GM18505 (cell line): ENCODE data around the gene UBE2E2.

Experiments
- ATAC-seq: cut with Tn5 transposase; IDR thresholded peaks from one replicate; pipeline ENCODE4 v1.9.1; 2021; ENCODE audit not compliant: unreplicated experiment
- POLR2A ChIP-seq: IDR thresholded peaks from 4 replicates; pipeline ENCODE4 v1.6.1; 2011; ENCODE audit warnings: borderline replicate concordance; ENCODE audit not compliant: insufficient read depth, insufficient read length; ENCODE audit errors: extremely low read depth

Gene UBE2E2

DNA sequence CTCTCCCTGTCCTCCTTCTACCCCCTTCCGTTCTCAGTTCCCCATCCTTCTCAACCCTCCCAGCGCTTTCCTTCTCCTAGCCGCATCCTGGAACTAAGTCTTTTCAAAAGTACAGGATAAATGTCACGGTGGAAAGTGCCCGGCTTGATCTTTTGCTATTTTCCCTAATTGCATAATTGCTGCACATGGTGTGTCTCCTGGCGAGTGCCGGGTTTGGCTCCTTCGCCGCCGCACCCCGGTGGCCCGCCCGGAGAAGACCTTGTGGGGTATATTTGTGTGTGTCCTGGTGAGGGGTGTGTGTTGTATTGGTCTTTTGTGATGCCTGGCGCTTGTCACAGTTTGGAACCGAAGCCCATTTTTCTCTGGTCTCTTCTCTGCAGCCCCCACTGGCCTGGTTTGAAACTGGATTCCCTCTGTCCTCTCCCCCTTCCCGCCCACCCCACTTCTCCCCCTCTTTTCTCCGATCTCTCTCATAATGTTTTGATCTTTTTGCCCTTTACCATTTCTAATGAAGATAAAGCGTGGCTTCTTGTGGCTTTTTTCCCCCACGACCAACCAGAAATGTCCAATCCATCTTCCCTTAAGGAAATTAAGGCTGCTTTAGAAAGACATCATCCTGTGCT, 692 bp downstream of the UBE2E2 start:
- no peak for TF ChIP-seq POLR2A
- no peak for ATAC-seq

DNA sequence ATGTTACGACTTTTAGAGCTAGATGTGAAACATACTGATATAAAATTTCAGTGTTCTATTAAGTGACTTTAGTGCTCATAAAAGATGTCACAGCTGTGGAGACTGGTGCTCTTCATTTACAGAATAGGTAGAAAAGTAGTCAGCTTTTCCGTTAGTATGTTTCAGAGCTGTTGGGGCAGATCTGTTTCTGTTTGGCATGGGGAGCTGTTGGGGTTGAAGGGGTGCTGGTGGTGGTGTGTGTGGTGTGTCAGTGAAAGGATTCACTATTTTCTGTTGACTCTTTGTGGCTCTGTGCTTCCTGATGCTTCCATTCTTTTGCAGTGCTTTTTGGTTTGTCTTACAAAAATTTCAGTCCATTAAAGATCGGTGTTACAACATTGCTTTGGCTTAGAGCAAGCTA, 3.2 kb downstream of the UBE2E2 start:
- ATAC-seq, result no peak
- no peak for TF ChIP-seq POLR2A

DNA sequence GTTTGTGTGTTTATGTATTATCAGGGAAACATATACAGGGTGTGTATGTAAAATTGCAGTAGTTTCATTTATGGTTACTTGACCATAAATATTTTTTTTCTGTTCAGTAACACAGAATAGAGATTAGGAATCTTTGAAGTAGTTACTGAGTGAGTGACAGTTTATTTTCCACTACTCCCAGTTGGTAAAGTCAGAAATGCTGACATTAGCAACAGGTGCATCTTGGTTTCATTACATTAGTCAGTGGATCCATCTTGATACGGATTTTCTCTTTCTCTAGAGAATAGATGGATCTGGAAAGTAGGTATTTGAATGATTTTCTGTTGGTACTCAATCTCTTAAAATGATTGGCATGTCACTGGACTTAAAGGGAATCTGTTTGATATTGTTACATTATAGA, 6.0 kb downstream of the UBE2E2 start:
- TF ChIP-seq POLR2A, result no peak
- no peak for ATAC-seq

DNA sequence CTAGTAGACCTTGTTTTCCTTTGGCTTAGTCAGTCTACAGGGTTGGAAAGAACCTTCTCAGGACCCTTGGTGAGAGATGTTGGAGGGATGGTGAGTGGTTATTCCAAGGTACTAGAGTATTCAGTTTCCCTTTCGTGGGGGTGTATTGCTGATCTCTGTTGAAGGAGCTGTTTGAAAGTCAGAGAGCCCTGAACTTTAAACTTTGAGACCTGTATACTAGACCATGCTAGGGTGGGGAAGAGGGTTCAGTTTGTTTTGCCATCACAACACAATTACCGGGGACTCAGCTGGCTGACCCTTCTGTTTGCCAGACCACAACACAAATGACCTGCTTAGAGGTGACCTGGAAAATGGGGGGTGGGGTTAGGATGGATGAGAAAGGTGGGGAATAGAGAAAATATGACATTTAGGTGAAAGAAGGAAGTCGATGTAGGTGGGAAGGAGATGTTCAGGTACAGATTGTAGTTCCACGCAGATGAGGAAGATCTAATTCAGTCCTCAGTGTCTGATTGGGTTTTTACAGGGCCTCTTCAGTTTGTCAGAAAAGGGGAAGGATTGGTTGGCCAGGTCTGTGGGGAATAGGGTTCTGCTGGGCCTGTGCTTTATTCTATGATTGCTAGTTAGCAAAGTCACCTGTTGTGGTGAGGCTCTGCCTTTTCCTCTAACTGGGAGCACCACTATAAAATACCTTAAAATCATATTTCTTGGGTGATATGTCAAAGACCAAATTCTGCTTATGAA, 6.8 kb downstream of the UBE2E2 start:
- ATAC-seq, result no peak
- TF ChIP-seq POLR2A, result no peak

DNA sequence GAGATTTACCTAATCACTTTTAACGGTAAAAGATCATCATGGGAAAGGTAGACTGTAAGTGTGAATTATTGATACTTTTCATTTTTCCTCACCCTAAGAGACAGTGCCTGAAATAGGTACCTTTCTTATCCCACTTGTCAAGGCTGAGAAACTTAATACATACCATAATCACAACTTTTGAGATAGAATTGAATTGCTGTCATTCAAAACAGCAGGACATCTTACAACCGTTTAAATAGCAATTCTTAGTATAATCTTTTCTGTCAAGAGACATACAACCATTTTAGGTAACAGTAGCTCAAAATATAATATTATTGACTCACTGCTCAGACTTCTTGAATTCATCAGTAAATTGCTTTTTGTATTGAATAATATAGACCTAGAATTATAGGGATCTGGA, 10.7 kb downstream of the UBE2E2 start:
- no peak for ATAC-seq
- TF ChIP-seq POLR2A, result no peak

DNA sequence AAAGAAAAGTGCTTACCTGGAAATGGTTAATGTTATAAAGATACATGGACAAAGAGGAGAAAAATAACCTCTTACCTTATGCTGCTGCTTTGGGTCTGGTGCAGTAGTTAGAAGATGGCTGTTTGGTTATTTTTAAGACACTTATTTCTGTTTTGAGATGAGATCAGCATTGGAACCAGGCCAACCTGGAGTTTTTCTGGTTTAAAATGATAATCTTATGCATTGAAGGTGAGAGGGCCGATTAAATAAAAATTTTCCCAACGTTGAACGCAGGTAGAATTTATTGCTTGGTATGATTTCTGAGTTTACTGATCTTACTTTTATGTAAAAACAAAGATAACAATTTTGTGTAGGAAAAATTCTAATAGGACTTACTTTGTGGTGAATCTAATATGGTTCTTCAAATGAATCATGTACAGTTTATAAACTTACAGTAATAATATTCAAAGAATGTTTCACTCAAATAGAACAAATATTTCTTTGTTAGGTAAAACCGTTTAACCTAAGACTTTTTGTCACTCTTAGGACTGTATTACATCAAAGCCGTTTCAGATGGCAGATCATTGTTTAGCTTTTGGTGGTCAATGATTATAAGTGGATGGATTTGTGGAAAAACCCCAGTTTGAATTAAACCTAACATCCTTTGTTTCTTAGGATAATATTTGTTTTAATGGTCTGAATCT, 14.9 kb downstream of the UBE2E2 start:
- no peak for ATAC-seq
- no peak for TF ChIP-seq POLR2A

DNA sequence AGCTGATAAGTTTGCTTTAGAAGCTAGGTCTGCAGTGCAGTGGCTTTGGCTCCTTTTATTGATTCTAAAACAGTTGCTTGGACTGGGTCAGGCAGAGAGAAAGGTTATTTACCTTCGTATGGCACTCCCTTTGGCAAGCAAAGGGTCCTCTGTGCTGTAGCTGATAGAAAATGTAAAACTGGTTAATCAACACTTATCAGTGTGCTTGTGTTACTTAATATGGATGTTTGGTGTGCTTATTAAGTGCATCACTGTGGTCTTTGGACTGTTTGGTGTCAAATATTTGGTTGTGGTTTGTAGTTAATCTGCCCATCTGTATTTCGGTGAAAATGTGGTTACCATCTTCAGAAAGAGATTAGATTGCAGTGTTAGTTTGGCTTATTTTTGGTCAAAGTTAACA, 16.0 kb downstream of the UBE2E2 start:
- ATAC-seq, result peak; percentile 45
- no peak for TF ChIP-seq POLR2A

DNA sequence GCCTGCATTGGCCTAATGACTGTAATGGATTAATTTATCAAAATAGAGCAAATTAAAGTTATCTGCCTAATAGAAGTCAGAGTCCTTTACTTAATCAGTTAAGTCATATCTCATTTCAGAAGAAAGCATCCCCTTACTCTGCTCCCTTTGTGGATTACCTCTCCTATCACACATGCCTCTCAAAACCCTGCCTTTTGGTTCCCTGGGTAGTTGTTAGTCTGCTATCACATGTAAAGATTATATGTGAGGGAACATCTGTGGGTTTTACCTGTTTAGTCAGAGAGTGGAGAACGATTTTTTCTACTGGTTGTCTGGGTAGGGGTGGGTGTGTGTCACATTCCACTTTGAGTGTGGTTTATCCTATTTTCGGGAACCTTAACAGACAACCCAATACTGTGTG, 16.4 kb downstream of the UBE2E2 start:
- peak; percentile 43 for ATAC-seq
- no peak for TF ChIP-seq POLR2A

DNA sequence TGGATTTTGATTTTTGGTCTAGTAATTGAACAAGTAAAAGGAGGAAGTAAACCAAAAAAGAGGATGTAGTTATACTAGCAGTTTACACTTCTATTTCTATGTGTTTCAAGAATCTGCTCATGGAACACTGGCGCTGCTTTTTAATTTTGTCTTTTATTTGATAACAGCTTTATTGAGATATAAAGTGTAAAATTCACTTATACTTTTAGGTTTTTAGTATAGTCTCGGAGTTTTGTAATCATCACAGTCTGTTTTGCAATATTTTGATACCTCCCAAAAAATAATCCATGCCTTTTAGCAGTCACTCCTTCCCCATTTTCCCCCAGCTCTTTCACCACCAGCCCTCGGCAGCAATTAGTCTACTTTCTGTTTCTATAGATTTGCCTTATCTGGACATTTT, 18.0 kb downstream of the UBE2E2 start:
- ATAC-seq, result no peak

DNA sequence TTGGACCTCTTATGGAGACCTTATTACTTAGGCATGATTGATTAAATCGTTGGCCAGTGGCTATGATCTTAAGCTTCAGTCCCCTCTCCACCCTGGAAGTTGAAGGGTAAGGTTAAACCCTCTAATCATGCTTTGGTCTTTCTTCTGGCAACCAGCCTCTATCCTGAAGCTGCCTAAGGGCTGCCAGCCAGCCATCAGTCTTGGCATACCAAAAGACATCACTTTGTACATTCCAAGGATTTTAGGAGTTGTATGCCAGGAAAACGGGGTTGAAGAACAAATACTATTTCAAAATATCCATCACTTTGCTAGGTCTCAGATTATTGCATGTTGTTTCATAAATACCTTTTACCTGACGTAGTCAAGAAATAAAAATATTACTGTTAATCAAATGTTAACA, 28.9 kb downstream of the UBE2E2 start:
- ATAC-seq, result no peak
- no peak for TF ChIP-seq POLR2A

More for the DNA sequence above, 18.0 kb downstream of the UBE2E2 start:
- no peak for TF ChIP-seq POLR2A

DNA sequence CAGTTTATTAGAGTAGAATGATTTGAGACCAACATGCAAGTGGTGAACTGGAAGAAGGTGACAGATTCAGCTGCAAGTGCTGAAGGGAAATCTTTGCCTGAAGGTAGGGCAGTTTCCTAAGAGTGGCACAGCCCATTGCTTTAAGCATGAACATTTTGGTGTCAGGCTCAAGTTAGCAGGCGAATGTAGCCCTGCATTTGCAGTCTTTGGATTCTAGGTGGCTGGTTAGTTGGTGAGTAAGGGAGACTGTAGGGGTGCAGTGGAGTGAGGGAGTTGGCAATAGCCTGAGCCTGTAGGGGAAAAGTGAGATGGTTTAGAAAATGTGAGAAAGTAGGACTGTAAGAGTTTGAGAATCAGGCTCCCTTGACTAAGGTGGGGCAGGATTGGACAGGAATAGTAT, 29.7 kb downstream of the UBE2E2 start:
- no peak for ATAC-seq
- TF ChIP-seq POLR2A, result no peak

DNA sequence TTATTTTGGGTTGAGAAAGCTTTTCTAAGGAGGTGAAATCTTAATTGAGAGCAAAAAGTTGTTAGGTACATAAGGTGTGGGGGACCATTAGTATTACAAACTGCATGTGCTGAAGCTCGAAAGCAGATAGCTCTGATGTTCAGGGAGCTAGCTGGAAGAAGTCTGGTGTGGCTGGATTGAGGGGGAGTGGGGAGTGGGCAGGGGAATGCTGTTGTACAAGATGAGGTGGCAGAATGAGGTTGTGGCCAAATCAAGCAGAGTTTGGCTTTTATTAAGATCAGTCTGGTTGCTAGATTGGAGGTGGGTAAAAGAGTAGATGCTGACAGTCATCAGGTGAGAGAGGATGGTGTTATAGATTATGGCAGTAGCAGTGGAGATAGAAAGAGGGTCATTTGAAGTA, 32.1 kb downstream of the UBE2E2 start:
- ATAC-seq, result no peak
- TF ChIP-seq POLR2A, result no peak

DNA sequence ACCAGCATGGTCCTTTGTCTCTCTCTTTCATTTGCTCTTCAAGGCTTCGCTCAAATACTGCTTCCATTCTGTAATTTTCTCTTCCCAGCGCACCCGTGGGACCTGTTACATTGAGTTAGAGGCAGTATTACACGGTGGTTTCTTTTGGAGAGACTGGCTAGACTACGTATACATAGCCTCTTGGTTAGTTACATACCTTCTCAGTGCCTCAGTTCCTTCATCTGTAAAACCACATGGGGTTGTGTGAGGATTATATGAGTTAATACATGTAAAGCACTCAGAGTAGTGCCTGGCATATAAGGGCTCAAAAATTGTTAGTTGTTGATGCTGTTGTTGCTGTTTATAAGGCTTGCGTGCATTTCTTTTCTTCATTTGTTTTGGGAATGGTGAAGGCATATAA, 33.8 kb downstream of the UBE2E2 start:
- no peak for ATAC-seq
- TF ChIP-seq POLR2A, result no peak

DNA sequence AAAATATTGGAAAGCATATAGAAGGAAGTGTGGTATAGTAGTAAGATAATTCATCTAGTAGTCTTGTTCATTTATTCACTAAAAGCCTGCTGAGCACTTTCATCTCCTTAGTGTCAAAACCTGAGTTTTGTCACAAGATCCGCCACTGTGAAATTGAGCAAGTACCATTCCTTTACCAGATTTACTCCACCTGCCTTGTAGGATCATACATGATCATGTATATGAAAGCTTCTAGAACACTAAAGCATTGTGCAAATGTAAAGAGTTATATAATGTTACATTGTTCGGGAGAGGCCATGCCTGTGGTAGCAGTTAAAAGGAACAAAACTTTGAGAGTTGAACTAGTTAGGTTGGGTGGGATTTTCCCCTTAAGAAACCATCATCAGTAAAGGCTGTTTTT, 35.0 kb downstream of the UBE2E2 start:
- ATAC-seq, result no peak

DNA sequence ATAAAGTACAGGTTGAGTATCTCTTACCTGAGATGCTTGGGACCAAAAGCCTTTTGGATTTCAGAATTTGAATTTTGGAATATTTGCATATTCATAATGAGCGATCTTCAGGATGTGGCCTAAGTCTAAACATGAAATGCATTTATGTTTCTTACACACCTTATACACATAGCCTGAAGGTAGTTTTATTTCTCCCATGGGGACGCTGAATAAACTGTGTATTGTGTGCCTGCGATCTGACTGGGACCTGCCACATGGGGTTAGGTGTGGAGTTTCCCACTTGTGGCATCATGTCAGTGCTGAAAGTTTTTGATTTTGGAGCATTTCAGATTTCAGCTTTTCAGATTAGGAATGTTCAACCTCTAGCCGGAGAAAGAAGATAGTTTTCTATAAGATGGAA, 35.5 kb downstream of the UBE2E2 start:
- no peak for ATAC-seq
- TF ChIP-seq POLR2A, result no peak

More for the DNA sequence above, 35.0 kb downstream of the UBE2E2 start:
- TF ChIP-seq POLR2A, result no peak
